Chondrocyte (in vitro differentiated cells): Measurements from ENCODE around the gene WASF2. TPM values are rescaled to one million over a fixed set of nuclear protein-coding genes. Genes with fewer than 3 reads are reported as not detected.
A peak's percentile ranks its signal among the peaks of the same experiment; 100 is the strongest.

Experiments
- DNase-seq: peaks from one replicate; pipeline ENCODE4 v3.0.0; 2021; ENCODE audit warnings: mixed read lengths, low spot score
- H3K27ac Mint-ChIP-seq: one replicate; pipeline ENCODE4 v1.8.0; 2021; ENCODE audit warnings: mild to moderate bottlenecking, moderate library complexity, mixed read lengths; ENCODE audit not compliant: unreplicated experiment
- H3K27me3 Mint-ChIP-seq: 2 replicates; pipeline ENCODE4 v1.8.0; 2021; ENCODE audit warnings: low read depth, mixed read lengths
- H3K36me3 Mint-ChIP-seq: 2 replicates; pipeline ENCODE4 v1.8.0; 2021; ENCODE audit warnings: low read depth, mixed read lengths
- H3K4me1 Mint-ChIP-seq: 2 replicates; pipeline ENCODE4 v1.8.0; 2021; ENCODE audit warnings: low read depth, mild to moderate bottlenecking, mixed read lengths
- H3K4me3 Mint-ChIP-seq: one replicate; pipeline ENCODE4 v1.8.0; 2021; ENCODE audit warnings: mild to moderate bottlenecking, moderate library complexity, mixed read lengths; ENCODE audit not compliant: unreplicated experiment
- H3K9me3 Mint-ChIP-seq: 2 replicates; pipeline ENCODE4 v1.8.0; 2021; ENCODE audit warnings: low read depth, mixed read lengths
- total RNA-seq: library from RNA; stranded (reverse); gene quantifications from 3 replicates; pipeline ENCODE4 v1.2.1, GENCODE V29; 2021
- TF ChIP-seq, protein P1 (sequence below): fragments of 200-600 bp; sonication (generic); IDR thresholded peaks from 2 replicates; pipeline ENCODE4 v1.5.0; 2021; ENCODE audit warnings: antibody characterized with exemption, mild to moderate bottlenecking, moderate library complexity

The WASF2 gene
- total RNA-seq, 1 donor from 2014 or later = 128 TPM

DNA sequence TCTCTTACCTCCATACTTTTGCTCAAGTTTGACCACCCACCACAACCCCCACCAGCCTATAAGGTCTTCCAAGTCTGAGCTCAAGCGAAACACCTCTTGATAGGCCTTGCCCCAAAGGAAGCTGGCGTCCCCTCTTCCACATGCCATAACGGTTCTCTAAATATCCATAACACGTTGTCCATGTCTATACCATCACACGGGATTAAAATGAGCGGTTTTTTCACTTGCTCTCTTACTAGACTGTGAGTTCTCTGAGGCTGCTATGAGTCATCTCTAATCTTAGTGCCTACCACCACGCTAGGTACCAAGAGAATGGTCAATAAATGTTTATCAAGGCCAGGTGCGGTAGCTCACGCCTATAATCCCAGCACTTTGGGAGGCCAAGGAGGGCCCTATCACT, 41.0 kb downstream of the WASF2 start:
- no peaks in the 10 kb centered on the region for H3K27me3 Mint-ChIP-seq
- DNase-seq = no peak
- H3K4me3 Mint-ChIP-seq = no peak overlapping the region
- H3K9me3 Mint-ChIP-seq = no peaks in the 10 kb centered on the region
- no peak overlapping the region for H3K27ac Mint-ChIP-seq
- peaks cover 3% of the 10 kb centered on the region for H3K36me3 Mint-ChIP-seq
- TF ChIP-seq, protein P1, sequence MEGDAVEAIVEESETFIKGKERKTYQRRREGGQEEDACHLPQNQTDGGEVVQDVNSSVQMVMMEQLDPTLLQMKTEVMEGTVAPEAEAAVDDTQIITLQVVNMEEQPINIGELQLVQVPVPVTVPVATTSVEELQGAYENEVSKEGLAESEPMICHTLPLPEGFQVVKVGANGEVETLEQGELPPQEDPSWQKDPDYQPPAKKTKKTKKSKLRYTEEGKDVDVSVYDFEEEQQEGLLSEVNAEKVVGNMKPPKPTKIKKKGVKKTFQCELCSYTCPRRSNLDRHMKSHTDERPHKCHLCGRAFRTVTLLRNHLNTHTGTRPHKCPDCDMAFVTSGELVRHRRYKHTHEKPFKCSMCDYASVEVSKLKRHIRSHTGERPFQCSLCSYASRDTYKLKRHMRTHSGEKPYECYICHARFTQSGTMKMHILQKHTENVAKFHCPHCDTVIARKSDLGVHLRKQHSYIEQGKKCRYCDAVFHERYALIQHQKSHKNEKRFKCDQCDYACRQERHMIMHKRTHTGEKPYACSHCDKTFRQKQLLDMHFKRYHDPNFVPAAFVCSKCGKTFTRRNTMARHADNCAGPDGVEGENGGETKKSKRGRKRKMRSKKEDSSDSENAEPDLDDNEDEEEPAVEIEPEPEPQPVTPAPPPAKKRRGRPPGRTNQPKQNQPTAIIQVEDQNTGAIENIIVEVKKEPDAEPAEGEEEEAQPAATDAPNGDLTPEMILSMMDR = no peak
- H3K4me1 Mint-ChIP-seq = peaks cover 23% of the 10 kb centered on the region

DNA sequence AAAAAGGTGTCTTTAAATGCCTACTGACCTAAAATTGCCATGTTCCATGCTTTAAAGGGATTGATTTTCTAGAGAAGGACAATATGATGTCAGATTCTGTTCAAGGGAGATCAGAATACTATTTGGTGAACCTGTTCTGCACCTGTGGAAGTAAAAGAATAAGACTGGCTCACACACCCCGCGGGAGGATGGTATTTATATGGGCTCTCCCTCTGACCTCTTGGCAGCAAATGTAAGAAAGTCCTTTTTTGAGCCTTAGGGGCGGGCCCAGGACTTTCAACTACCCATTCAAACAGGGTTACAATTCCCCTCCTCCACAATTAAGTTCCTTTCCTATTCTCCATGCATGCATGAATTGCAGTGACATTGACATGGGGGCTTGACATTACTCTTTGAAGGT, 42.1 kb downstream of the WASF2 start:
- peaks cover 23% of the 10 kb centered on the region for H3K4me1 Mint-ChIP-seq
- H3K9me3 Mint-ChIP-seq = no peaks in the 10 kb centered on the region
- no peak overlapping the region for H3K27ac Mint-ChIP-seq
- DNase-seq = no peak
- H3K36me3 Mint-ChIP-seq = peaks cover 3% of the 10 kb centered on the region
- H3K27me3 Mint-ChIP-seq = no peaks in the 10 kb centered on the region
- no peak overlapping the region for H3K4me3 Mint-ChIP-seq
- TF ChIP-seq, protein P1 = no peak

DNA sequence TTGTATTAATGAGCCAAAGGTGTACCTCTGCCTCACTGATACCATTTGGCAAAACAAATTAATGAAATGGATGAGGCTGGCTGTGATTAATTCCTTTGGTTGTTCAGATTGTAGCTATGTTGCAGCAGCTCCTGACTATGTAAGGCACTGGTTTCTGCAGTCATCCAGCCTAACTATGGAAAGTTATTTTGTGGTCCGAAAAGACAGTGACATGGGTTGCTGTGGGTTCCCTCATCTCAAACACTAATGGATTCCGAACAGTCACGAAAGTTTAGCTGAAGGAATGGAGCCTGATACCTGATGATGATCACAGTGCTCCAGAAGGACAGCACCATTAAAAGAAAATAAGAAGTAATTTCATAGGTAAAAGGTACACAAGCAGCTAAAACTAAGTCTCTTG, 42.6 kb downstream of the WASF2 start:
- H3K27ac Mint-ChIP-seq = no peak overlapping the region
- H3K4me3 Mint-ChIP-seq = no peak overlapping the region
- peaks cover 23% of the 10 kb centered on the region for H3K4me1 Mint-ChIP-seq
- TF ChIP-seq, protein P1 = no peak
- H3K36me3 Mint-ChIP-seq = peaks cover 3% of the 10 kb centered on the region
- no peaks in the 10 kb centered on the region for H3K27me3 Mint-ChIP-seq
- no peak for DNase-seq
- no peaks in the 10 kb centered on the region for H3K9me3 Mint-ChIP-seq

DNA sequence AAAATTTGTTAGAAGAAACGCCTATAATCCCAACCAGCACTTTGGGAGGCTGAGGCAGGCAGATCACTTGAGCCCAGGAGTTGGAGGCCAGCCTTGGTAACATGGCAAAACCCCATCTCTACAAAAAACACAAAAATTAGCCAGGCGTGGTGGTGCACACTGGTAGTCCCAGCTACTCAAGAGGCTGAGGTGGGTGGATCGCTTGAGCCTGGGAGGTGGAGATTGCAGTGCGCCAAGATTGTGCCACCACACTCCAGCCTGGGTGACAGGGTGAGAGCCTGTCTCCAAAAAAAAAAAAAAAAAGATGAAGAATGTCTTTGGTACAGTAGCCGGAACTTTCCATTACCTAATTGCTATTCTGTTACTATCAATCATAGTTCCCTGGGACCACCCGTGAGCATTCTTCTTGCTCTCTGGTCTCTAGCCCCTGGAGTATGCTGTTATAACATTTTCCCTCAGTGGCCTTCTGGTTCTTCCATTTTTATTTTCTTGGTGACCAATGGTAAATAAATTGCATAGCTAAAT, 43.4 kb downstream of the WASF2 start:
- H3K36me3 Mint-ChIP-seq = peaks cover 3% of the 10 kb centered on the region

DNA sequence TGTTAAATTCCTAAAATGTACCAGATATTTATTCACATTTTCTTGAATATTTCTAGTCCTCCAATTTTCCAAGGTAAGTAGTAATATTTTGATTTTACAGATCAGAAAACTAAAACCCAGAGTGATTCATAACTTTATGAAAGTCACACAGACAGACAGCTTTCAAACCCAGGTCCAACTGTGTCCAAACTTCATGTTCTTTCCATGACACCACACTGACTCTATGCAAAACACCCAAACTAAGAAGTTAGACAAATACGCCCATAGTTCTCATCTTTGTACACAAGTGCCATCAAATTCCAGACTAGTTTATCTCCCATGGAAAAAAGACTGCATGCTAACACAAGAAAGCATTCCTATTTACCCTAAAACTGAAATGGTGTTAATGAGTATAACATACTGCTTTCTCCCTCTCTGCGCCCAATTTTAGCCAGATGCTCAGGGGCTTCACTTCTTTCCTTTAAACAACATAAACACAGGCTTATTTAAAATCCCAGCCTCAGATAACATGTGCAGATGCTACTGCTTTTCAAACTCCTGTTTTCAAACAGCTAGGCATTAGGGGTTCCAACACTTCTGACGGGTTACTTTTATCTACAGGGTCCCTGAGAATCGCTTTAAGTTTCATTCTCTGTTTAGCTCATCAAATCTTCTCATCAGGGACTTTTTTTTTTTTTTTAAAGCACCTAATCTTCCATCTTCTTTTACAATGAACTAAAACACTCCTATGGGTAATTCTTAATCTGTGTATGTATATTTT, 44.6 kb downstream of the WASF2 start:
- H3K27ac Mint-ChIP-seq = peak overlapping the region; percentile 6
- H3K36me3 Mint-ChIP-seq = peaks cover 3% of the 10 kb centered on the region

More for the DNA sequence above, 43.4 kb downstream of the WASF2 start:
- TF ChIP-seq, protein P1 = no peak
- no peak for DNase-seq
- Mint-ChIP-seq H3K9me3 (no peaks in the 10 kb centered on the region), H3K4me1 (peaks cover 23% of the 10 kb centered on the region), H3K4me3 (no peak overlapping the region), H3K27me3 (no peaks in the 10 kb centered on the region), H3K27ac (no peak overlapping the region)

More for the DNA sequence above, 44.6 kb downstream of the WASF2 start:
- no peaks in the 10 kb centered on the region for H3K9me3 Mint-ChIP-seq
- no peak overlapping the region for H3K4me3 Mint-ChIP-seq
- peaks cover 18% of the 10 kb centered on the region for H3K4me1 Mint-ChIP-seq
- DNase-seq = no peak
- TF ChIP-seq, protein P1 = no peak
- no peaks in the 10 kb centered on the region for H3K27me3 Mint-ChIP-seq
